K562 (cell line): ENCODE data around the gene NEB. TPM values are rescaled to one million over a fixed set of nuclear protein-coding genes. Genes with fewer than 3 reads are reported as not detected.
A peak's percentile ranks its signal among the peaks of the same experiment; 100 is the strongest.

ENCODE experiments used
- ATAC-seq: fragments of 200-7000 bp; cut with Tn5 transposase; 3 replicates; pipeline ENCODE4 v1.9.1; 2020; ENCODE audit warnings: moderate library complexity
- BruUV-seq: library from RNA; stranded (reverse); fragments of 400-500 nt; replicated peaks from 2 replicates; lab custom pipeline; 2021; lab: Mats Ljungman, UMichigan
- CTCF ChIA-PET: fragments of 300-600 bp; formaldehyde crosslinking; extraction: SDS; loops from one replicate; lab custom pipeline; 2021; ENCODE audit warnings: low intra/inter-chr PET ratio; lab: Yijun Ruan, JAX
- POLR2A ChIA-PET: fragments of 300-600, 350-650 bp; sonication (Branson Sonifier 250); formaldehyde crosslinking; extraction: SDS; loops from one replicate; lab custom pipeline; 2021; ENCODE audit warnings: antibody characterized with exemption, inconsistent platforms; lab: Yijun Ruan, JAX
- DNase-seq, 4 experiments: peaks; one replicate each; pipeline versions ENCODE4 v3.0.0 to v3.0.0-alpha.2; 2011 to 2018; ENCODE audit warnings: low spot score in 3 of 4, mixed read lengths in 3 of 4; ENCODE audit errors: extremely low read depth in 1 of 4
- FAIRE-seq: peaks from 2 replicates; lab custom pipeline; 2011; peaks lifted over from hg19 to GRCh38; lab: Jason Lieb, UNC
- H2AFZ ChIP-seq: 2 replicates; pipeline ENCODE4 v1.6.0; 2011; ENCODE audit warnings: low read depth, low read length, control low read depth, inconsistent platforms
- H3K27ac ChIP-seq: fragments of 200-600 bp; 3 replicates; pipeline ENCODE4 v1.8.0; 2011; ENCODE audit warnings: low read depth, mild to moderate bottlenecking, control low read depth, inconsistent platforms, low read length, moderate library complexity, mixed read lengths; ENCODE audit errors: extremely low read depth
- H3K27me3 ChIP-seq, 2 experiments: fragments of 300-600 bp in 1 of 2; 2 replicates in 1 of 2; 3 replicates in 1 of 2; pipeline versions ENCODE4 v1.6.0 to v1.8.0; 2011; ENCODE audit warnings: inconsistent platforms in 2 of 2, low read length in 2 of 2, mild to moderate bottlenecking in 1 of 2, mixed read lengths in 1 of 2, moderate library complexity in 1 of 2; ENCODE audit not compliant: control insufficient read depth in 2 of 2, insufficient read depth in 2 of 2
- H3K36me3 ChIP-seq: fragments of 300-600 bp; 3 replicates; pipeline ENCODE4 v1.8.0; 2011; ENCODE audit warnings: mild to moderate bottlenecking, low read length, inconsistent platforms; ENCODE audit not compliant: control insufficient read depth, insufficient read depth
- H3K4me1 ChIP-seq, 2 experiments: fragments of 200-600 bp in 1 of 2; replicated peaks in 1 of 2; 2 replicates in 1 of 2; 3 replicates in 1 of 2; pipeline versions ENCODE4 v1.5.1 to v1.8.0; 2011; ENCODE audit warnings: inconsistent platforms in 2 of 2, low read length in 2 of 2, mild to moderate bottlenecking in 1 of 2, mixed read lengths in 1 of 2, moderate library complexity in 1 of 2; ENCODE audit not compliant: control insufficient read depth in 2 of 2, insufficient read depth in 2 of 2
- H3K4me2 ChIP-seq: 2 replicates; pipeline ENCODE4 v1.6.1; 2011; ENCODE audit warnings: low read length, control low read depth, inconsistent platforms, mixed read lengths; ENCODE audit not compliant: insufficient read depth
- H3K4me3 ChIP-seq: fragments of 200-600 bp; sonication (generic), shearing (Covaris generic); 2 replicates; pipeline ENCODE4 v1.5.1; 2016; ENCODE audit warnings: control low read depth, inconsistent platforms
- H3K79me2 ChIP-seq: fragments of 200-600 bp; 3 replicates; pipeline ENCODE4 v1.8.0; 2011; ENCODE audit warnings: low read length, inconsistent platforms; ENCODE audit not compliant: control insufficient read depth, insufficient read depth
- H3K9ac ChIP-seq, 2 experiments: 2 replicates each; pipeline versions ENCODE4 v1.6.0 to v1.6.1; 2011; ENCODE audit warnings: low read depth in 2 of 2, low read length in 2 of 2, control low read depth in 1 of 2, inconsistent platforms in 1 of 2, mild to moderate bottlenecking in 1 of 2, mixed read lengths in 1 of 2; ENCODE audit not compliant: insufficient read depth in 1 of 2
- H3K9me1 ChIP-seq: one replicate; pipeline ENCODE4 v1.6.0; 2011; ENCODE audit warnings: inconsistent platforms, mild to moderate bottlenecking, low read length, moderate library complexity; ENCODE audit not compliant: control insufficient read depth, insufficient read depth
- H3K9me3 ChIP-seq: replicated peaks from 2 replicates; pipeline ENCODE4 v1.5.1; 2011; ENCODE audit warnings: low read depth, low read length, inconsistent platforms; ENCODE audit not compliant: control insufficient read depth, insufficient read depth
- H4K20me1 ChIP-seq: replicated peaks from 2 replicates; pipeline ENCODE4 v1.6.1; 2011; ENCODE audit warnings: low read length, inconsistent platforms, mixed read lengths; ENCODE audit not compliant: control insufficient read depth, insufficient read depth
- ATF7 ChIP-seq: fragments of 450-650 bp; IDR thresholded peaks from 2 replicates; pipeline ENCODE4 v1.7.1; 2014; ENCODE audit warnings: mild to moderate bottlenecking, moderate library complexity
- C11orf30 ChIP-seq: fragments of 450-650 bp; IDR thresholded peaks from 2 replicates; pipeline ENCODE4 v1.6.1; 2016; ENCODE audit warnings: low read depth, mild to moderate bottlenecking
- FOXA1 ChIP-seq: fragments of 450-650 bp; IDR thresholded peaks from 2 replicates; pipeline ENCODE4 v1.6.1; 2016; ENCODE audit warnings: mild to moderate bottlenecking, borderline replicate concordance
- HIVEP1 ChIP-seq: fragments of 250-450 bp; sonication (Bioruptor Pico); IDR thresholded peaks from 2 replicates; pipeline ENCODE4 v1.4.0; 2020; ENCODE audit warnings: mild to moderate bottlenecking
- JUNB ChIP-seq: fragments of 450-650 bp; formaldehyde crosslinking; conservative IDR thresholded peaks from 2 replicates; pipeline ENCODE4 v1.4.0; 2020; ENCODE audit warnings: mild to moderate bottlenecking
- MAFG ChIP-seq: fragments of 450-650 bp; conservative IDR thresholded peaks from 2 replicates; pipeline ENCODE4 v1.6.1; 2016; ENCODE audit warnings: missing genetic modification characterization, missing compliant biosample characterization
- NFE2 ChIP-seq: IDR thresholded peaks from 2 replicates; pipeline ENCODE4 v1.6.1; 2014; ENCODE audit warnings: antibody characterized with exemption, low read depth
- NR2C1 ChIP-seq, 2 experiments: fragments of 450-650 bp; IDR thresholded peaks; 2 replicates each; pipeline ENCODE4 v1.6.1; 2017; ENCODE audit warnings: mild to moderate bottlenecking in 2 of 2, antibody characterized with exemption in 1 of 2, inconsistent platforms in 1 of 2, missing compliant biosample characterization in 1 of 2, missing genetic modification characterization in 1 of 2
- RBM39 ChIP-seq: fragments of 200-400 bp; formaldehyde crosslinking; optimal IDR thresholded peaks from 2 replicates; pipeline ENCODE3; 2018; ENCODE audit warnings: low read depth, low read length
- THRA ChIP-seq: fragments of 450-650 bp; IDR thresholded peaks from 2 replicates; pipeline ENCODE4 v1.6.1; 2017; ENCODE audit warnings: mild to moderate bottlenecking, moderate library complexity
- ZBTB1 ChIP-seq: sonication (generic); formaldehyde crosslinking; IDR thresholded peaks from 2 replicates; pipeline ENCODE4 v1.8.1; 2023; ENCODE audit warnings: missing genetic modification reagents, low read depth, mild to moderate bottlenecking, borderline replicate concordance
- ZNF133 ChIP-seq: fragments of 250-450 bp; sonication (Bioruptor Pico); IDR thresholded peaks from 2 replicates; pipeline ENCODE4 v1.4.0; 2020; ENCODE audit warnings: mild to moderate bottlenecking
- ZNF24 ChIP-seq: fragments of 450-650 bp; IDR thresholded peaks from 2 replicates; pipeline ENCODE4 v1.6.1; 2016
- ZNF316 ChIP-seq: fragments of 450-650 bp; IDR thresholded peaks from 2 replicates; pipeline ENCODE4 v1.6.1; 2016
- WGBS: fragments of 100-300 bp; shearing (Covaris generic); methylation state at CpG from one replicate; pipeline ENCODE4 v1.1.6; 2016; ENCODE audit warnings: low coverage, mixed read lengths; ENCODE audit not compliant: insufficient coverage; ENCODE audit errors: missing lambda C conversion rate; 5-methylcytosine and 5-hydroxymethylcytosine counted together
- in situ Hi-C: fragments of 300-500 bp; cut with MboI; formaldehyde crosslinking; loops from 4 replicates; pipeline ENCODE4 v1.15.0; 2018; ENCODE audit warnings: inconsistent platforms, mixed read lengths
- intact Hi-C: fragments of 100-400 bp; cut with micrococcal nuclease; formaldehyde crosslinking; loops from 2 replicates; pipeline ENCODE4 v1.14.2; 2022
- polyA plus RNA-seq, 8 experiments: library from polyadenylated mRNA; depleted of rRNA in 4 of 8; stranded (reverse) in 5 of 8; unstranded in 3 of 8; fragments of >200 nt; fragmentation: Nextera tagmentation in 2 of 8; fragmentation: Illumina TruSeq in 1 of 8; extraction: Ambion mirVana in 2 of 8; extraction: Trizol in 1 of 8; gene quantifications; 2 replicates each; pipeline versions ENCODE4 v1.2.1 to v1.2.3, GENCODE V29; 2011 to 2014; ENCODE audit warnings: inconsistent platforms in 1 of 8, missing spikeins in 1 of 8
- total RNA-seq, 7 experiments: library from RNA; depleted of rRNA in 6 of 7; stranded (reverse); fragments of >200 nt in 6 of 7; fragmentation: Illumina TruSeq in 2 of 7; extraction: Trizol in 2 of 7; gene quantifications; 2 replicates each; pipeline versions ENCODE4 v1.2.1 to v1.2.3, GENCODE V29; 2011 to 2021; ENCODE audit warnings: low replicate concordance in 1 of 7
- TF ChIP-seq, protein P1 (sequence below): fragments of 250-450 bp; sonication (Bioruptor Pico); IDR thresholded peaks from 2 replicates; pipeline ENCODE4 v1.8.0; 2021; ENCODE audit warnings: mild to moderate bottlenecking, moderate library complexity
- TF ChIP-seq, protein P2 (sequence below): fragments of 250-450 bp; sonication (Bioruptor Pico); IDR thresholded peaks from 2 replicates; pipeline ENCODE4 v1.9.0; 2021; ENCODE audit warnings: mild to moderate bottlenecking

Gene NEB
- total and polyA plus RNA-seq, 9 of the 15 experiments (the other 6 are each of a cell fraction or from before 2014, with no cell fraction given), result 1.7 to 3.8 (median 2.9) TPM

DNA sequence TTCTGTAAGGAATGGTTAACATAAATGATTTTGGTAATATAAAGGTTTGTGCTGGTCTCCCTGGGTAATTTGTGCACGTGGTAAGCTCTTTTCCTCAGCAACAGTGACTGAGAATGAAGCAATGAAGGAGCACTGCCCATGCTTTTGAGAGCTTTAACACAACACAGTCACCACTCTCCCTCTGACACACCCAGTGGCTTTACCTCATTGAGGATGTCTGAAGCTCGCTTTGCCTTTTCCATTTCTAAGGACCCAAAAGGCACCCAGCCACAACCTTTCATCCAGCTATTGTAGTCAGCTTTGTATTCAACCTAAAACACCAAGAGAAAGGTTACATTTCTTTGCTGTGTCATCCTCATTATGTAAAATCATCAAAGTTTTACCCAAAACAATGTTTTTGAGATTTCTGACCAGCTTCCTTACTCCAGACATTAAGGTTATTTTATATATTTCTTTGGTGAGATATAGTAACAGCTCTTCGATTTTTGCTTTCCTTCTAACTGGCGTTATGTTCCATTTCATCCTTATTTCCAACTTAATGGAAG, 51.7 kb downstream of the NEB start (continued):
- TF ChIP-seq NFE2 (peak; percentile 58; the same call in 1 of the 2 replicates), C11orf30 (peak; percentile 63), ZNF24 (peak; percentile 90), ATF7 (no peak), MAFG (tag) (peak; percentile 79), HIVEP1 (CRISPR knock-in tag) (no peak), ZNF316 (peak; percentile 71)
- TF ChIP-seq, protein P1, sequence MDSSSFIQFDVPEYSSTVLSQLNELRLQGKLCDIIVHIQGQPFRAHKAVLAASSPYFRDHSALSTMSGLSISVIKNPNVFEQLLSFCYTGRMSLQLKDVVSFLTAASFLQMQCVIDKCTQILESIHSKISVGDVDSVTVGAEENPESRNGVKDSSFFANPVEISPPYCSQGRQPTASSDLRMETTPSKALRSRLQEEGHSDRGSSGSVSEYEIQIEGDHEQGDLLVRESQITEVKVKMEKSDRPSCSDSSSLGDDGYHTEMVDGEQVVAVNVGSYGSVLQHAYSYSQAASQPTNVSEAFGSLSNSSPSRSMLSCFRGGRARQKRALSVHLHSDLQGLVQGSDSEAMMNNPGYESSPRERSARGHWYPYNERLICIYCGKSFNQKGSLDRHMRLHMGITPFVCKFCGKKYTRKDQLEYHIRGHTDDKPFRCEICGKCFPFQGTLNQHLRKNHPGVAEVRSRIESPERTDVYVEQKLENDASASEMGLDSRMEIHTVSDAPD (CRISPR knock-in tag), result no peak
- TF ChIP-seq, all 486 proteins: peak for 6

GRCh38 chr2:151681051-151681450, 53.2 kb downstream of the NEB start:
- ChIA-PET CTCF (no interaction called here), POLR2A (interaction anchor here (1.8 kb wide), 1 partner anchor 11 kb away, joined by 8 read pairs; no protein-coding TSS in a partner anchor)
- H3K27ac ChIP-seq, result no peak overlapping the region
- H3K36me3 ChIP-seq, result no peaks in the 10 kb centered on the region
- 46% methylated on average over 3 of the region's 3 CpGs for WGBS
- no peaks in the 10 kb centered on the region for H3K27me3 ChIP-seq
- H3K4me3 ChIP-seq, result no peak overlapping the region
- H2AFZ ChIP-seq, result no peak overlapping the region
- H3K9me1 ChIP-seq, result no peaks in the 10 kb centered on the region
- in situ Hi-C loops (no loop called here), intact Hi-C loops (no loop called here)
- H3K4me1 ChIP-seq, result peaks cover 0 to 4% of the 10 kb centered on the region in 2 experiments; a peak in 1 of 5 replicates
- DNase-seq (no peak), FAIRE-seq (peak; percentile 6), ATAC-seq (no peak)
- H3K9me3 ChIP-seq, result no peaks in the 10 kb centered on the region
- H4K20me1 ChIP-seq, result no peaks in the 10 kb centered on the region
- no TSS peak for BruUV-seq
- no peak overlapping the region for H3K9ac ChIP-seq
- TF ChIP-seq, protein P2, sequence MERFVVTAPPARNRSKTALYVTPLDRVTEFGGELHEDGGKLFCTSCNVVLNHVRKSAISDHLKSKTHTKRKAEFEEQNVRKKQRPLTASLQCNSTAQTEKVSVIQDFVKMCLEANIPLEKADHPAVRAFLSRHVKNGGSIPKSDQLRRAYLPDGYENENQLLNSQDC, result no peak
- TF ChIP-seq ZBTB1 (CRISPR knock-in tag), result no peak
- TF ChIP-seq ZNF133 (CRISPR knock-in tag), result no peak
- TF ChIP-seq JUNB (CRISPR knock-in tag), result no peak
- TF ChIP-seq NR2C1 (IDR thresholded peaks at IDR 0.05), result no peak
- TF ChIP-seq NR2C1 (tag; IDR thresholded peaks at IDR 0.05), result no peak
- TF ChIP-seq RBM39, result no peak
- TF ChIP-seq THRA, result no peak
- no peak for TF ChIP-seq FOXA1
- no peak for TF ChIP-seq ZNF316
- no peaks in the 10 kb centered on the region for H3K79me2 ChIP-seq
- no peak overlapping the region for H3K4me2 ChIP-seq
